K562 (cell line): ENCODE data around the gene ALK. TPM values are rescaled to one million over a fixed set of nuclear protein-coding genes. Genes with fewer than 3 reads are reported as not detected.
A peak's percentile ranks its signal among the peaks of the same experiment; 100 is the strongest.

Experiments used
- ATAC-seq: fragments of 200-7000 bp; cut with Tn5 transposase; 3 replicates; pipeline ENCODE4 v1.9.1; 2020; ENCODE audit warnings: moderate library complexity
- BruUV-seq: library from RNA; stranded (reverse); fragments of 400-500 nt; replicated peaks from 2 replicates; lab custom pipeline; 2021; lab: Mats Ljungman, UMichigan
- CTCF ChIA-PET: fragments of 300-600 bp; formaldehyde crosslinking; extraction: SDS; loops from one replicate; lab custom pipeline; 2021; ENCODE audit warnings: low intra/inter-chr PET ratio; lab: Yijun Ruan, JAX
- POLR2A ChIA-PET: fragments of 300-600, 350-650 bp; sonication (Branson Sonifier 250); formaldehyde crosslinking; extraction: SDS; loops from one replicate; lab custom pipeline; 2021; ENCODE audit warnings: antibody characterized with exemption, inconsistent platforms; lab: Yijun Ruan, JAX
- DNase-seq, 4 experiments: peaks; one replicate each; pipeline versions ENCODE4 v3.0.0 to v3.0.0-alpha.2; 2011 to 2018; ENCODE audit warnings: low spot score in 3 of 4, mixed read lengths in 3 of 4; ENCODE audit errors: extremely low read depth in 1 of 4
- FAIRE-seq: peaks from 2 replicates; lab custom pipeline; 2011; peaks lifted over from hg19 to GRCh38; lab: Jason Lieb, UNC
- H2AFZ ChIP-seq: 2 replicates; pipeline ENCODE4 v1.6.0; 2011; ENCODE audit warnings: low read depth, low read length, control low read depth, inconsistent platforms
- H3K27ac ChIP-seq: fragments of 200-600 bp; 3 replicates; pipeline ENCODE4 v1.8.0; 2011; ENCODE audit warnings: low read depth, mild to moderate bottlenecking, control low read depth, inconsistent platforms, low read length, moderate library complexity, mixed read lengths; ENCODE audit errors: extremely low read depth
- H3K27me3 ChIP-seq, 2 experiments: fragments of 300-600 bp in 1 of 2; 2 replicates in 1 of 2; 3 replicates in 1 of 2; pipeline versions ENCODE4 v1.6.0 to v1.8.0; 2011; ENCODE audit warnings: inconsistent platforms in 2 of 2, low read length in 2 of 2, mild to moderate bottlenecking in 1 of 2, mixed read lengths in 1 of 2, moderate library complexity in 1 of 2; ENCODE audit not compliant: control insufficient read depth in 2 of 2, insufficient read depth in 2 of 2
- H3K36me3 ChIP-seq: fragments of 300-600 bp; 3 replicates; pipeline ENCODE4 v1.8.0; 2011; ENCODE audit warnings: mild to moderate bottlenecking, low read length, inconsistent platforms; ENCODE audit not compliant: control insufficient read depth, insufficient read depth
- H3K4me1 ChIP-seq, 2 experiments: fragments of 200-600 bp in 1 of 2; replicated peaks in 1 of 2; 2 replicates in 1 of 2; 3 replicates in 1 of 2; pipeline versions ENCODE4 v1.5.1 to v1.8.0; 2011; ENCODE audit warnings: inconsistent platforms in 2 of 2, low read length in 2 of 2, mild to moderate bottlenecking in 1 of 2, mixed read lengths in 1 of 2, moderate library complexity in 1 of 2; ENCODE audit not compliant: control insufficient read depth in 2 of 2, insufficient read depth in 2 of 2
- H3K4me2 ChIP-seq: 2 replicates; pipeline ENCODE4 v1.6.1; 2011; ENCODE audit warnings: low read length, control low read depth, inconsistent platforms, mixed read lengths; ENCODE audit not compliant: insufficient read depth
- H3K4me3 ChIP-seq: fragments of 200-600 bp; sonication (generic), shearing (Covaris generic); 2 replicates; pipeline ENCODE4 v1.5.1; 2016; ENCODE audit warnings: control low read depth, inconsistent platforms
- H3K79me2 ChIP-seq: fragments of 200-600 bp; 3 replicates; pipeline ENCODE4 v1.8.0; 2011; ENCODE audit warnings: low read length, inconsistent platforms; ENCODE audit not compliant: control insufficient read depth, insufficient read depth
- H3K9ac ChIP-seq, 2 experiments: 2 replicates each; pipeline versions ENCODE4 v1.6.0 to v1.6.1; 2011; ENCODE audit warnings: low read depth in 2 of 2, low read length in 2 of 2, control low read depth in 1 of 2, inconsistent platforms in 1 of 2, mild to moderate bottlenecking in 1 of 2, mixed read lengths in 1 of 2; ENCODE audit not compliant: insufficient read depth in 1 of 2
- H3K9me1 ChIP-seq: one replicate; pipeline ENCODE4 v1.6.0; 2011; ENCODE audit warnings: inconsistent platforms, mild to moderate bottlenecking, low read length, moderate library complexity; ENCODE audit not compliant: control insufficient read depth, insufficient read depth
- H3K9me3 ChIP-seq: replicated peaks from 2 replicates; pipeline ENCODE4 v1.5.1; 2011; ENCODE audit warnings: low read depth, low read length, inconsistent platforms; ENCODE audit not compliant: control insufficient read depth, insufficient read depth
- H4K20me1 ChIP-seq: replicated peaks from 2 replicates; pipeline ENCODE4 v1.6.1; 2011; ENCODE audit warnings: low read length, inconsistent platforms, mixed read lengths; ENCODE audit not compliant: control insufficient read depth, insufficient read depth
- KLF6 ChIP-seq: fragments of 250-450 bp; sonication (Bioruptor Pico); IDR thresholded peaks from 2 replicates; pipeline ENCODE4 v1.4.0; 2020; ENCODE audit warnings: mild to moderate bottlenecking, moderate library complexity, borderline replicate concordance
- LEF1 ChIP-seq: fragments of 450-650 bp; IDR thresholded peaks from 2 replicates; pipeline ENCODE4 v1.6.1; 2016; ENCODE audit warnings: mild to moderate bottlenecking
- OTX1 ChIP-seq: fragments of 450-650 bp; formaldehyde crosslinking; IDR thresholded peaks from 2 replicates; pipeline ENCODE4 v1.4.0; 2022; ENCODE audit warnings: mild to moderate bottlenecking
- PCBP1 ChIP-seq: fragments of 200-400 bp; formaldehyde crosslinking; IDR thresholded peaks from 2 replicates; pipeline ENCODE4 v1.6.1; 2018; ENCODE audit warnings: mild to moderate bottlenecking, low read depth, low read length; ENCODE audit not compliant: poor library complexity, severe bottlenecking
- PCBP2 ChIP-seq: fragments of 200-400 bp; formaldehyde crosslinking; IDR thresholded peaks from 2 replicates; pipeline ENCODE4 v1.6.1; 2018; ENCODE audit warnings: low read length, low read depth, mild to moderate bottlenecking, moderate library complexity; ENCODE audit not compliant: poor library complexity, severe bottlenecking
- POLR2AphosphoS2 ChIP-seq: IDR thresholded peaks from 2 replicates; pipeline ENCODE4 v1.6.1; 2012; ENCODE audit warnings: low read length, improper control_type of control experiment
- SRF ChIP-seq, 2 experiments: fragments of 250-450, 450-650 bp in 1 of 2; sonication (Bioruptor Pico) in 1 of 2; sonication (generic) in 1 of 2; formaldehyde crosslinking; IDR thresholded peaks; 2 replicates each; pipeline versions ENCODE4 v1.5.0 to v1.5.1; 2020 to 2022; ENCODE audit warnings: mild to moderate bottlenecking in 1 of 2, missing genetic modification reagents in 1 of 2
- ZNF134 ChIP-seq: fragments of 250-450 bp; sonication (Bioruptor Pico); conservative IDR thresholded peaks from 2 replicates; pipeline ENCODE4 v1.4.0; 2020
- ZNF347 ChIP-seq: fragments of 450-650 bp; formaldehyde crosslinking; IDR thresholded peaks from 2 replicates; pipeline ENCODE4 v1.4.0; 2020; ENCODE audit warnings: low read depth, mild to moderate bottlenecking, moderate library complexity
- ZNF584 ChIP-seq: fragments of 200-800 bp; sonication (Bioruptor generic); IDR thresholded peaks from 2 replicates; pipeline ENCODE4 v1.6.1; 2016; ENCODE audit warnings: low read depth, mild to moderate bottlenecking, missing genetic modification characterization, missing compliant biosample characterization
- ZNF668 ChIP-seq: fragments of 250-450 bp; sonication (Bioruptor Pico); IDR thresholded peaks from 2 replicates; pipeline ENCODE4 v1.8.0; 2022; ENCODE audit warnings: mild to moderate bottlenecking, inconsistent platforms
- ZSCAN32 ChIP-seq: fragments of 450-650 bp; formaldehyde crosslinking; IDR thresholded peaks from 2 replicates; pipeline ENCODE4 v1.4.0; 2020; ENCODE audit warnings: mild to moderate bottlenecking, moderate library complexity
- WGBS: fragments of 100-300 bp; shearing (Covaris generic); methylation state at CpG from one replicate; pipeline ENCODE4 v1.1.6; 2016; ENCODE audit warnings: low coverage, mixed read lengths; ENCODE audit not compliant: insufficient coverage; ENCODE audit errors: missing lambda C conversion rate; 5-methylcytosine and 5-hydroxymethylcytosine counted together
- in situ Hi-C: fragments of 300-500 bp; cut with MboI; formaldehyde crosslinking; loops from 4 replicates; pipeline ENCODE4 v1.15.0; 2018; ENCODE audit warnings: inconsistent platforms, mixed read lengths
- intact Hi-C: fragments of 100-400 bp; cut with micrococcal nuclease; formaldehyde crosslinking; loops from 2 replicates; pipeline ENCODE4 v1.14.2; 2022
- polyA plus RNA-seq, 8 experiments: library from polyadenylated mRNA; depleted of rRNA in 4 of 8; stranded (reverse) in 5 of 8; unstranded in 3 of 8; fragments of >200 nt; fragmentation: Nextera tagmentation in 2 of 8; fragmentation: Illumina TruSeq in 1 of 8; extraction: Ambion mirVana in 2 of 8; extraction: Trizol in 1 of 8; gene quantifications; 2 replicates each; pipeline versions ENCODE4 v1.2.1 to v1.2.3, GENCODE V29; 2011 to 2014; ENCODE audit warnings: inconsistent platforms in 1 of 8, missing spikeins in 1 of 8
- total RNA-seq, 7 experiments: library from RNA; depleted of rRNA in 6 of 7; stranded (reverse); fragments of >200 nt in 6 of 7; fragmentation: Illumina TruSeq in 2 of 7; extraction: Trizol in 2 of 7; gene quantifications; 2 replicates each; pipeline versions ENCODE4 v1.2.1 to v1.2.3, GENCODE V29; 2011 to 2021; ENCODE audit warnings: low replicate concordance in 1 of 7
- TF ChIP-seq, protein P1 (sequence below): fragments of 250-450 bp; sonication (Bioruptor Pico); IDR thresholded peaks from 2 replicates; pipeline ENCODE4 v1.8.0; 2021; ENCODE audit warnings: moderate library complexity, mild to moderate bottlenecking, inconsistent platforms
- TF ChIP-seq, protein P2 (sequence below): sonication (generic); formaldehyde crosslinking; IDR thresholded peaks from 2 replicates; pipeline ENCODE4 v1.8.0; 2022; ENCODE audit warnings: missing genetic modification reagents, mild to moderate bottlenecking, borderline replicate concordance

ALK gene
- total and polyA plus RNA-seq, 9 of the 15 experiments (the other 6 are each of a cell fraction or from before 2014, with no cell fraction given): not detected

DNA sequence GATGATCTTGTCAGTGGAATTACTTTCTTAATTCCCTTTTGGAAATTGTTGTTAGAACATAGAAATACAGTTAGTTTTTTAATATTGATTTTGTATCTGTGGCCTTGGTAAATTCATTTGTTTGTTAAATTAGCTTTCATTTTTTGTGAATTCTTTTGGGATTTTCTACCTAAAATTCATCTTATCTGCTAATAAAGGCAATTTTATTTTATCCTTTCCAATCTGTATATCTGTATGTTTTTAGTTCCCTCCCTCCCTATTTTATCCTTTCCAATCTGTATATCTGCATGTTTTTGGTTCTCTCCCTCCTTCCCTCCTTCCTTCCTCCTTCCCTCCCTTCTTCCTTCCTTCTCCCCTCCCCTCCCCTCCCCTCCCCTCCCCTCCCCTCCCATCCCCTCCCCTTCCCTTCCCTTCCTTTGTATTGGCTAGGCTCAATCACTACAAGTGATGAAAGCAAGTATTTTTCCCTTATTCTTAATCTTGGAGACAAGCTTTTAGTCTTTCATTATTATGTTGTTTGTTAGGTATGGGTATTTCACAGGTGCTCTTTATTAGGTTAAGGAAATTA, 244.4 kb downstream of the ALK start:
- intact Hi-C loops (no loop called here), in situ Hi-C loops (no loop called here)
- Histone ChIP-seq H3K4me3 (no peak overlapping the region), H2AFZ (no peak overlapping the region), H3K27ac (no peak overlapping the region), H3K9me3 (no peaks in the 10 kb centered on the region), H3K79me2 (no peaks in the 10 kb centered on the region), H3K27me3 (no peaks in the 10 kb centered on the region), H3K36me3 (no peaks in the 10 kb centered on the region), H3K4me1 (no peaks in the 10 kb centered on the region), H3K9me1 (no peaks in the 10 kb centered on the region), H4K20me1 (no peaks in the 10 kb centered on the region), H3K4me2 (no peak overlapping the region), H3K9ac (no peak overlapping the region)
- TF ChIP-seq, protein P1, sequence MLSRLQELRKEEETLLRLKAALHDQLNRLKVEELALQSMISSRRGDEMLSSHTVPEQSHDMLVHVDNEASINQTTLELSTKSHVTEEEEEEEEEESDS (CRISPR knock-in tag): no peak
- TF ChIP-seq OTX1 (CRISPR knock-in tag) (no peak), ZNF668 (CRISPR knock-in tag) (no peak), PCBP1 (peak; percentile 53), PCBP2 (peak; percentile 69), POLR2AphosphoS2 (no peak)
- ChIA-PET POLR2A (no interaction called here), CTCF (no interaction called here)
- no peak for DNase-seq
- no peak for ATAC-seq
- FAIRE-seq: no peak
- no TSS peak for BruUV-seq

GRCh38 chr2:29664578-29664977, 256.8 kb downstream of the ALK start:
- POLR2A ChIA-PET: no interaction called here
- Histone ChIP-seq H4K20me1 (no peaks in the 10 kb centered on the region), H3K27me3 (no peaks in the 10 kb centered on the region), H3K4me3 (no peak overlapping the region), H3K79me2 (no peaks in the 10 kb centered on the region), H3K4me2 (no peak overlapping the region), H3K36me3 (no peaks in the 10 kb centered on the region), H3K9me1 (no peaks in the 10 kb centered on the region), H2AFZ (no peak overlapping the region), H3K4me1 (no peaks in the 10 kb centered on the region), H3K9me3 (no peaks in the 10 kb centered on the region), H3K27ac (no peak overlapping the region), H3K9ac (no peak overlapping the region)
- ATAC-seq: no peak
- BruUV-seq: no TSS peak
- in situ Hi-C loops (no loop called here), intact Hi-C loops (no loop called here)
- WGBS: 0% methylated on average over 2 of the region's 2 CpGs
- CTCF ChIA-PET: no interaction called here
- DNase-seq: no peak
- FAIRE-seq: no peak
- TF ChIP-seq ZSCAN32 (CRISPR knock-in tag) (no peak), SRF (CRISPR knock-in tag; IDR thresholded peaks at IDR 0.05) (no peak), ZNF347 (CRISPR knock-in tag) (no peak), ZNF584 (no peak), LEF1 (no peak), ZNF134 (CRISPR knock-in tag) (no peak), KLF6 (CRISPR knock-in tag) (no peak)
- TF ChIP-seq, protein P2, sequence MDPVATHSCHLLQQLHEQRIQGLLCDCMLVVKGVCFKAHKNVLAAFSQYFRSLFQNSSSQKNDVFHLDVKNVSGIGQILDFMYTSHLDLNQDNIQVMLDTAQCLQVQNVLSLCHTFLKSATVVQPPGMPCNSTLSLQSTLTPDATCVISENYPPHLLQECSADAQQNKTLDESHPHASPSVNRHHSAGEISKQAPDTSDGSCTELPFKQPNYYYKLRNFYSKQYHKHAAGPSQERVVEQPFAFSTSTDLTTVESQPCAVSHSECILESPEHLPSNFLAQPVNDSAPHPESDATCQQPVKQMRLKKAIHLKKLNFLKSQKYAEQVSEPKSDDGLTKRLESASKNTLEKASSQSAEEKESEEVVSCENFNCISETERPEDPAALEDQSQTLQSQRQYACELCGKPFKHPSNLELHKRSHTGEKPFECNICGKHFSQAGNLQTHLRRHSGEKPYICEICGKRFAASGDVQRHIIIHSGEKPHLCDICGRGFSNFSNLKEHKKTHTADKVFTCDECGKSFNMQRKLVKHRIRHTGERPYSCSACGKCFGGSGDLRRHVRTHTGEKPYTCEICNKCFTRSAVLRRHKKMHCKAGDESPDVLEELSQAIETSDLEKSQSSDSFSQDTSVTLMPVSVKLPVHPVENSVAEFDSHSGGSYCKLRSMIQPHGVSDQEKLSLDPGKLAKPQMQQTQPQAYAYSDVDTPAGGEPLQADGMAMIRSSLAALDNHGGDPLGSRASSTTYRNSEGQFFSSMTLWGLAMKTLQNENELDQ: no peak
- TF ChIP-seq, protein P1 (CRISPR knock-in tag): no peak
